ENCODE measurements around the gene ZNF609. TPM values are rescaled to one million over a fixed set of nuclear protein-coding genes. Genes with fewer than 3 reads are reported as not detected.

Gene ZNF609
- total and polyA plus RNA-seq, 7 donors = 4.8 to 35.2 (median 29.6) TPM

DNA sequence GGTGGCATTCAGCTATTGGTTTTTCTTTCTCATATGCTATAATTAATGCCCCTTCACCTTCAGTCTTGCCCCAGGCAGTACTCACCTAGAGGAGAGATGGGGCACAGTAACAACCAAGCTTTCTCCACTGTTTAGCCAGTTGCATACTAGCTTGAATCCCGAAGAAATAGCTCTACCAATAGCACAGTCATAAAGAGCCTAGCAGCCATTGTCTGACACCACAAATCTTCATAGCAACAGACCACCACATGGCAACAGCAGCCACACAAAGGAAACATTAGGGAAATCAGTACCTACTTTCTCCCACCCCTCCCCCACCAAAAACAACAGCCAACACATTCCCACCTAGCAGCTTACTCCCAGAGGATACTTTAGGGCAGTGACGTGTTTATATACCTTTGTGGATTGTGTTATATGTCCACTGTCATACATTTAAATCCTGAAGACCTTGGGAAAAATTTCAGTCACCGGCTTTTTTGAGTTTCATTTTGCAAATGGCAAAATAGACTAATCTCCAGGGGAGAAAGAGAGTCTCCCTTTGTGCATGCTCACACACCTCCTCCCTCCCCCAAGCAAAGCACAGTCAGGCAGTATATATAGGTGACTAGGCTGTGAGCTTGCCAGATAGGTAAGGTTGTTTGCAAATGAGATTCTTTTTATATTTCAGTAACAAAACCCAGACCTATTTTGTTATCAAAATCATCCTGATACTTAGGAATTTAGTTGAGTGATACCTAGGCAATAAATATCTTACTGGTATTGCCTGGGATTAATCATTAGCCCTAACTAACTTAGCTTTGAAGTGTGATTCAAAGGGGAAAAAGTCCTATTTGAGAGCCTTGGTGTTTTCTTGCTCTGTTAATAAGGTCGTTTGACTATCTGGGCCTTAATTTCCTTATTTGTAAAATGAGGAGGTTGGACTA is 174.5 kb downstream of the ZNF609 start:
- intact Hi-C loops (cut with DNase I) = no loop called here
- Histone ChIP-seq H3K27me3 (no peaks in the 10 kb centered on the region), H3K9me3 (no peaks in the 10 kb centered on the region), H3K4me1 (peaks cover 0 to 45% (median 35%) of the 10 kb centered on the region in 4 donors), H3K36me3 (peaks cover 0 to 10% (median 0%) of the 10 kb centered on the region in 4 donors), H3K27ac (peak overlapping the region in 3 of 4 donors; percentile 29 to 67 (median 57)), H3K4me3 (no peak overlapping the region)
- no peak for DNase-seq
- WGBS, 2 donors = 34 to 49% methylated on average over 4 of the region's 4 CpGs
- TF ChIP-seq POLR2AphosphoS5 (IDR thresholded peaks at IDR 0.05) (no peak), CTCF (IDR thresholded peaks at IDR 0.05) (no peak), EP300 (IDR thresholded peaks at IDR 0.05) (no peak), POLR2A (IDR thresholded peaks at IDR 0.05) (no peak)

GRCh38 chr15:64635499-64636495 is 175.4 kb downstream of the ZNF609 start:
- intact Hi-C loops (cut with DNase I) = no loop called here
- DNase-seq = peak; percentile 68
- Histone ChIP-seq H3K36me3 (peaks cover 0 to 7% (median 0%) of the 10 kb centered on the region in 4 donors), H3K9me3 (no peaks in the 10 kb centered on the region), H3K27ac (peak overlapping the region; percentile 8 to 67 (median 43)), H3K4me3 (no peak overlapping the region), H3K27me3 (no peaks in the 10 kb centered on the region), H3K4me1 (peaks cover 0 to 54% (median 40%) of the 10 kb centered on the region in 4 donors)
- TF ChIP-seq CTCF (IDR thresholded peaks at IDR 0.05) = no peak
- peak in 2 of 4 donors; percentile 8 to 10 for TF ChIP-seq POLR2AphosphoS5 (IDR thresholded peaks at IDR 0.05)
- no peak for TF ChIP-seq POLR2A (IDR thresholded peaks at IDR 0.05)
- TF ChIP-seq EP300 (IDR thresholded peaks at IDR 0.05) = no peak
- 44 to 60% methylated on average over 4 of the region's 4 CpGs for WGBS, 2 donors

DNA sequence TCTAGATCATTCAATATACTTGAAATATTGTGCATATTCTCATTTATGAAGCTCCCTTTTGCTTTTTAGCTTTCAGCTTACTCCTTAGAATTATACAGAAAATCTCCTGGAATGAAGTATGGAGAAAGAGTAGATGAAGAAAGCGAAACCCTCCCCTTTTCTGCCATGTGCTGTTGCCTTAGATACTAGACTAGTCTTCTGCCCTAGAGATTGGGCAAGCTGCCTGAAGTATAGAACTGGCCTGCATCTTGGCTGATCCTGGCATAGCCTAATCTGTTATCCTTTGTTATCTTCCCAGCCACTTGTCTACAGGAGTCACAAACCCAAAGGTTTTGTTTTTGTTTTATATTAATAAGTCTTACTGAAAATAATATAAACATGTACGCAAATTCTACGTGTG is 176.2 kb downstream of the ZNF609 start:
- 96 to 97% methylated on average over 3 of the region's 3 CpGs for WGBS, 2 donors
- H3K4me1 ChIP-seq = peaks cover 0 to 51% (median 40%) of the 10 kb centered on the region in 4 donors
- intact Hi-C loops (cut with DNase I) = no loop called here

More for the DNA sequence above, 176.2 kb downstream of the ZNF609 start:
- no peak for DNase-seq
- TF ChIP-seq EP300 (IDR thresholded peaks at IDR 0.05) = no peak
- TF ChIP-seq POLR2AphosphoS5 (IDR thresholded peaks at IDR 0.05) = no peak
- no peak for TF ChIP-seq POLR2A (IDR thresholded peaks at IDR 0.05)
- TF ChIP-seq CTCF (IDR thresholded peaks at IDR 0.05) = no peak
- H3K27me3 ChIP-seq = no peaks in the 10 kb centered on the region
- no peak overlapping the region for H3K4me3 ChIP-seq
- peak overlapping the region in 3 of 4 donors; percentile 8 to 67 (median 57) for H3K27ac ChIP-seq
- H3K36me3 ChIP-seq = no peaks in the 10 kb centered on the region
- H3K9me3 ChIP-seq = no peaks in the 10 kb centered on the region

Measured in sigmoid colon (tissue), 7 donors.